Smooth muscle cell (in vitro differentiated cells): Measurements from ENCODE around the gene SLC44A5. TPM values are rescaled to one million over a fixed set of nuclear protein-coding genes. Genes with fewer than 3 reads are reported as not detected.
A peak's percentile ranks its signal among the peaks of the same experiment; 100 is the strongest.

ENCODE experiments used
- DNase-seq: peaks from one replicate; lab custom pipeline; 2025; ENCODE audit not compliant: unreplicated experiment; lab: John Stamatoyannopoulos, UW
- H2AFZ ChIP-seq: fragments of 200-600 bp; sonication (generic); 2 replicates; pipeline ENCODE4 v1.6.0; 2016; ENCODE audit warnings: antibody characterized with exemption, low read depth, mild to moderate bottlenecking
- H3F3A ChIP-seq: fragments of 200-600 bp; sonication (generic); 2 replicates; pipeline ENCODE4 v1.6.0; 2017; ENCODE audit warnings: antibody characterized with exemption, low read depth
- H3K27ac ChIP-seq: fragments of 200-600 bp; sonication (generic); 2 replicates; pipeline ENCODE4 v1.5.1; 2016; ENCODE audit warnings: low read depth, mild to moderate bottlenecking
- H3K27me3 ChIP-seq: fragments of 200-600 bp; sonication (generic); 2 replicates; pipeline ENCODE4 v1.6.1; 2016; ENCODE audit warnings: low read depth, mild to moderate bottlenecking
- H3K36me3 ChIP-seq: fragments of 200-600 bp; sonication (generic); 2 replicates; pipeline ENCODE4 v1.5.1; 2016; ENCODE audit warnings: low read depth
- H3K4me1 ChIP-seq: fragments of 200-600 bp; sonication (generic); 2 replicates; pipeline ENCODE4 v1.5.1; 2016; ENCODE audit warnings: low read depth
- H3K4me2 ChIP-seq: fragments of 200-600 bp; sonication (generic); 2 replicates; pipeline ENCODE4 v1.6.0; 2016; ENCODE audit warnings: mild to moderate bottlenecking
- H3K4me3 ChIP-seq: fragments of 200-600 bp; sonication (generic); 2 replicates; pipeline ENCODE4 v1.5.1; 2016; ENCODE audit warnings: mild to moderate bottlenecking
- H3K79me2 ChIP-seq: fragments of 200-600 bp; sonication (generic); 2 replicates; pipeline ENCODE4 v1.6.0; 2016; ENCODE audit warnings: low read depth, mild to moderate bottlenecking
- H3K9ac ChIP-seq: fragments of 200-600 bp; sonication (generic); 2 replicates; pipeline ENCODE4 v1.6.0; 2016; ENCODE audit warnings: low read depth
- H3K9me3 ChIP-seq: fragments of 200-600 bp; sonication (generic); replicated peaks from 2 replicates; pipeline ENCODE4 v1.5.1; 2016; ENCODE audit warnings: low read depth
- H4K20me1 ChIP-seq: fragments of 200-600 bp; sonication (generic); 2 replicates; pipeline ENCODE4 v1.6.0; 2016; ENCODE audit warnings: low read depth
- CTCF ChIP-seq: fragments of 200-600 bp; sonication (generic); IDR thresholded peaks from 2 replicates; pipeline ENCODE4 v1.5.1; 2017; ENCODE audit warnings: borderline replicate concordance, mild to moderate bottlenecking, antibody characterized with exemption; ENCODE audit not compliant: insufficient read depth, poor library complexity, severe bottlenecking
- WGBS: methylation state at CpG from one replicate; pipeline ENCODE4 v1.1.7; 2016; ENCODE audit warnings: low lambda C conversion rate; 5-methylcytosine and 5-hydroxymethylcytosine counted together
- polyA plus RNA-seq: library from polyadenylated mRNA; unstranded; fragments of >200 nt; fragmentation: Nextera tagmentation; extraction: Ambion mirVana; gene quantifications from 2 replicates; pipeline ENCODE4 v1.2.1, GENCODE V29; 2016
- total RNA-seq: library from RNA; depleted of rRNA; stranded (reverse); fragments of >200 nt; gene quantifications from 2 replicates; pipeline ENCODE4 v1.2.3, GENCODE V29; 2014

SLC44A5 gene
- total and polyA plus RNA-seq, 2 experiments from 2014 or later, result 0.89 to 4.4 TPM

DNA sequence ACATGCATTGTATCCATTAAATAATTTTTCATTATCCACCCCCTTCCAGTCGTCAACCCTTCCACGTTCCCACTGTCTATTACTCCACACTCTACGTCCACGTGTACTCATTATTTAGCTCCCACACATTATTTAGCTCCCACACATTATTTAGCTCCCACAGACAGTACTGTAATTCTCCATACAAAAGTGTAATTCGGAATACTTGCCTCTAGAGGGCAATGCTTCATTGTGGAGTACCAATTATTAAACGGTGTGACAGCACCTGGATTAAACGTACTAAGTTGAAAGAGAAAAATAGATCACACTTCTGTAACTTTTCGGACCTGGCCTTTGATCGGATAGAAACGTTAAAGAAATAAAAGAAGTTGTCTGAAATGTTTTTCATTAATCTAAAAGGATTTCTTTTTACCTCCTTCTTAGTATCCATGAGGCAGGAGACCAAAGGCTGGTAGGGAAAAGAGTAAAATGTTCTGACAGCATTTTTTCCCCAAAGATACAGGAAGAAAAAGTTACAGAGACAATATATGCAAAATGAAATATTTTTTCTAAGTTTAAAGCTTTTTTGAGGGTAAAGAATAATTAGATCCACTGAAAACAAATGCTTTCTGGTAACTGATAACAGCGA lies 377.5 kb downstream of the SLC44A5 start:
- Histone ChIP-seq H3K79me2 (no peaks in the 10 kb centered on the region), H3K9me3 (no peaks in the 10 kb centered on the region), H3K4me1 (no peaks in the 10 kb centered on the region), H2AFZ (no peak overlapping the region), H3K36me3 (no peaks in the 10 kb centered on the region), H3K9ac (no peak overlapping the region), H3K4me3 (no peak overlapping the region), H3K27me3 (no peaks in the 10 kb centered on the region), H3K4me2 (no peak overlapping the region), H3F3A (no peaks in the 10 kb centered on the region), H3K27ac (no peak overlapping the region), H4K20me1 (no peaks in the 10 kb centered on the region)
- 20% methylated on average over 11 of the region's 11 CpGs for WGBS
- DNase-seq, result no peak
- peak; percentile 79 for TF ChIP-seq CTCF

DNA sequence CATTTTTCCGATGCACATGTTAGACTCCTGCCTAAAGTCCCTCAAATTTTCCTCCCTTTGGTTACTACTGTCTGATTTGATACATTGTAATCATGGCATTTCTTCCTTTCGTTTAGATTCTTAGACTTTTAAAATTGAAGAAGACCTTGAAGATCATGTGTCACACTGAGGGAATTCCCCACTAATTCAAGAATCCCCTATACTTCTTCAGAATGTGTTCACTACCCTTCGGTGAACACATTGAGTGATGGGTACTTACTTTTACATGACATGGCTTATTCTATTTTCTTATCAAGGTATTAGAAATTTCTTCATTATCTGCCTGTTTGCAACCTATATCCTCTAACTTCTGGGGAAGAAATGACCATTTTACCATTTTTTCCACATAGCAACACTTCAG lies 390.8 kb downstream of the SLC44A5 start:
- Histone ChIP-seq H4K20me1 (no peaks in the 10 kb centered on the region), H3K9me3 (no peaks in the 10 kb centered on the region), H3K36me3 (no peaks in the 10 kb centered on the region), H3K79me2 (no peaks in the 10 kb centered on the region), H2AFZ (no peak overlapping the region), H3K9ac (no peak overlapping the region), H3K4me1 (no peaks in the 10 kb centered on the region), H3F3A (no peaks in the 10 kb centered on the region), H3K27ac (no peak overlapping the region), H3K4me3 (no peak overlapping the region), H3K27me3 (peaks cover 3% of the 10 kb centered on the region), H3K4me2 (no peak overlapping the region)
- DNase-seq, result no peak
- no peak for TF ChIP-seq CTCF
- 72% methylated on average over 3 of the region's 3 CpGs for WGBS

GRCh38 chr1:75214017-75214416 lies 396.9 kb downstream of the SLC44A5 start:
- Histone ChIP-seq H3K36me3 (no peaks in the 10 kb centered on the region), H3K79me2 (no peaks in the 10 kb centered on the region), H3K27ac (no peak overlapping the region), H3F3A (no peaks in the 10 kb centered on the region), H3K9ac (no peak overlapping the region), H3K27me3 (no peaks in the 10 kb centered on the region), H3K4me1 (no peaks in the 10 kb centered on the region), H3K9me3 (no peaks in the 10 kb centered on the region), H4K20me1 (no peaks in the 10 kb centered on the region), H3K4me3 (no peak overlapping the region), H3K4me2 (no peak overlapping the region), H2AFZ (no peak overlapping the region)
- no peak for DNase-seq
- no peak for TF ChIP-seq CTCF

GRCh38 chr1:75211648-75212047 lies 399.3 kb downstream of the SLC44A5 start:
- no peak for DNase-seq
- H3K27me3 ChIP-seq, result no peaks in the 10 kb centered on the region
- no peaks in the 10 kb centered on the region for H3K4me1 ChIP-seq
- no peak for TF ChIP-seq CTCF
- H3K4me2 ChIP-seq, result no peak overlapping the region
- H3K4me3 ChIP-seq, result no peak overlapping the region
- no peaks in the 10 kb centered on the region for H3F3A ChIP-seq
- H3K36me3 ChIP-seq, result no peaks in the 10 kb centered on the region
- H4K20me1 ChIP-seq, result no peaks in the 10 kb centered on the region
- no peak overlapping the region for H2AFZ ChIP-seq
- H3K9me3 ChIP-seq, result no peaks in the 10 kb centered on the region
- H3K27ac ChIP-seq, result no peak overlapping the region
- no peak overlapping the region for H3K9ac ChIP-seq
- WGBS, result 86% methylated on average over 1 of the region's 1 CpG
- H3K79me2 ChIP-seq, result no peaks in the 10 kb centered on the region
